ENCODE data around the gene RAB31.

DNA sequence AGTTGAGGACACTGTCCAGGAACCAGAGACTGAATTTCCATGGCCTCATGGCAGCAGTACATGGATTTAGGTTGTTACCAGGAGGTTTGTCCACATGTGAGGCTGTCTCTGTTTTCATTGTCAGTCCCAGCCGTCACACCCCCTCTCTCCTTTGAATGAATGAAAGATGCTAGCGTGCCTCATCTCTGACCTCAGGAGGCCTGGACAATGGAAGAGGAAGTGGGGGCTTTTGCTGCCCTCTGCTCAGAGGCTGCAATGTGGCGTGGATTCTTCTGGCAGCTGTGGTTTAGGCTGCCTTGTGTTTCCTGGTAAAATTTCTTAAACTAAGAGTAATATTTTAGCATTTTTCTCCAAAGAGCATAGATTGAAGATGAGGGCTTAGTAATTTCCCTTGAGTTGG lies 47.5 kb downstream of the RAB31 start:
- TF ChIP-seq, protein P1, sequence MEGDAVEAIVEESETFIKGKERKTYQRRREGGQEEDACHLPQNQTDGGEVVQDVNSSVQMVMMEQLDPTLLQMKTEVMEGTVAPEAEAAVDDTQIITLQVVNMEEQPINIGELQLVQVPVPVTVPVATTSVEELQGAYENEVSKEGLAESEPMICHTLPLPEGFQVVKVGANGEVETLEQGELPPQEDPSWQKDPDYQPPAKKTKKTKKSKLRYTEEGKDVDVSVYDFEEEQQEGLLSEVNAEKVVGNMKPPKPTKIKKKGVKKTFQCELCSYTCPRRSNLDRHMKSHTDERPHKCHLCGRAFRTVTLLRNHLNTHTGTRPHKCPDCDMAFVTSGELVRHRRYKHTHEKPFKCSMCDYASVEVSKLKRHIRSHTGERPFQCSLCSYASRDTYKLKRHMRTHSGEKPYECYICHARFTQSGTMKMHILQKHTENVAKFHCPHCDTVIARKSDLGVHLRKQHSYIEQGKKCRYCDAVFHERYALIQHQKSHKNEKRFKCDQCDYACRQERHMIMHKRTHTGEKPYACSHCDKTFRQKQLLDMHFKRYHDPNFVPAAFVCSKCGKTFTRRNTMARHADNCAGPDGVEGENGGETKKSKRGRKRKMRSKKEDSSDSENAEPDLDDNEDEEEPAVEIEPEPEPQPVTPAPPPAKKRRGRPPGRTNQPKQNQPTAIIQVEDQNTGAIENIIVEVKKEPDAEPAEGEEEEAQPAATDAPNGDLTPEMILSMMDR (IDR thresholded peaks at IDR 0.05) = no peak
- no peak for TF ChIP-seq POLR2A (IDR thresholded peaks at IDR 0.05)
